GM21786 (cell line): Measurements from ENCODE around the gene RERE.
A peak's percentile ranks its signal among the peaks of the same experiment; 100 is the strongest.

ENCODE experiments used
- ATAC-seq: cut with Tn5 transposase; IDR thresholded peaks from one replicate; pipeline ENCODE4 v1.9.1; 2021; ENCODE audit not compliant: unreplicated experiment

The RERE gene

DNA sequence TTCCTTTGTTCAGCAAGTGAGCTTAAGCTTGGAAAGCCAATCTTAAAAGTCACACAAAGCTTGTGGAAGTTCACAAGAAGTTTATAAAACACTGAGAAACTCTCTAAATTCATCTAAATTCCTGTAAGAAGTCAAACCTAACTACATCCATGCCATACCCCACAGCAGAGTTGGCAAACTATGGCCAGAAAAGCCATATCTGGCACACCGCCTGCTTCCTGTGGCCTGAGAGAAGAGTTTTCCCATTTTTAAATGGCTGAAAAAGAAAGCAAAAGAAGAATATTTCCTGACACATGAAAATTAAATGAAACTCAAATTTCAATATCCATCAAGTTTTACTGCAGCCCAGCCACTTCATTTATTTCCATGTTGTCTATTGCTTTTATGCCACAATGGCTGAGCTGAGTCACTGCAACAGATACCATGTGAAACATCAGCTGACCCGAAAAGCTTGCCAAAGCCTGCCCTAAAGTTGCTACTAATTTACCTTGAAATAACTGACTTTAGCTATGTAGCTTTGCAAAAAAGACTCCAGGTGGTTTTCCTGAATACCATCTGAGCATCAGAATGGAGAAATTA is 262.4 kb downstream of the RERE start:
- ATAC-seq = no peak

DNA sequence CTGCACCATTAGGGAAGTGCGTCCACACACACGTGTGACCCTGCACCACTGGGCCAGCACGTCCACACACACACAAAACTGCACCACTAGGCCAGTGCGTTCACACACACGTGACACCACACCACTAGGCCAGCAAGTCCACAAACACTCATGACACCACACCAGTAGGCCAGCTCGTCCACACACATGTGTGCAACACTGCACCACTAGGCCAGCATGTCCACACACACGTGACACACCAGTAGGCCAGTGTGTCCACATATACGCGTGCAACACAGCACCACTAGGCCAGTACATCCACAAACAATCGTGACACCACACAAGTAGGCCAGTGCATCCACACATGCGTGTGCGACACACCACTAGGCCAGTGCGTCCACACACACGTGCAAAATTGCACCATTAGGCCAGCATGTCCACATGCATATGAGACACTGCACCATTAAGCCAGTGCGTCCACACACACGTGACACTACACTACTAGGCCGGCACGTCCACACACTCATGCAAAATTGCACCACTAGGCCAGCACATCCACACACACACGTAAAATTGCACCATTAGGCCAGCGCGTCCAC is 264.5 kb downstream of the RERE start:
- no peak for ATAC-seq

- no peak for ATAC-seq
Measured at GRCh38 chr1:8551613-8552489, 265.6 kb downstream of the RERE start.

- no peak for ATAC-seq
Measured at GRCh38 chr1:8551057-8551456, 266.4 kb downstream of the RERE start.

- no peak for ATAC-seq
Measured at GRCh38 chr1:8547791-8548190, 269.6 kb downstream of the RERE start.

- no peak for ATAC-seq
Measured at GRCh38 chr1:8545078-8545477, 272.4 kb downstream of the RERE start.

- ATAC-seq = no peak
Measured at GRCh38 chr1:8544644-8545043, 272.8 kb downstream of the RERE start.

GRCh38 chr1:8543965-8544364 is 273.5 kb downstream of the RERE start:
- ATAC-seq = no peak

- ATAC-seq = no peak
Measured at GRCh38 chr1:8541961-8542521, 275.4 kb downstream of the RERE start.

DNA sequence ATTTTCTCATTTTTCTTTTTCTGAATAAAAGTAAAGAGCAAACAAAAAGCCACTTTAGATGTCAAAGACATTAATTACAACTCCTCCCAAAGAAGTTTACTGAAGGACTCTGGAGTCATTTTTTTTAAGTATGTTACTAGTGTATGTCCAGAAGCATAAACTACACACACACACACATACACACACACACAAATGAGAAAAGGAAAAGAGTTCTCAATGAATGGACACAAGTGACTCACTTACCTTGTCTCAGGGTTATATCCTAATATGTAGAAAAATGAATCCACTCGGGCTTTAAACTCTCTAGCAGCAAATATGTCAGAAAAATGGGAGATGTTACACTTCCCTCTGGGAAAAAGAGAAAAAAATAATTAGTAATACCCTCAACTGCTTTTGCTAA is 276.5 kb downstream of the RERE start:
- no peak for ATAC-seq

- ATAC-seq = no peak
Measured at GRCh38 chr1:8540261-8540941, 277.0 kb downstream of the RERE start.

DNA sequence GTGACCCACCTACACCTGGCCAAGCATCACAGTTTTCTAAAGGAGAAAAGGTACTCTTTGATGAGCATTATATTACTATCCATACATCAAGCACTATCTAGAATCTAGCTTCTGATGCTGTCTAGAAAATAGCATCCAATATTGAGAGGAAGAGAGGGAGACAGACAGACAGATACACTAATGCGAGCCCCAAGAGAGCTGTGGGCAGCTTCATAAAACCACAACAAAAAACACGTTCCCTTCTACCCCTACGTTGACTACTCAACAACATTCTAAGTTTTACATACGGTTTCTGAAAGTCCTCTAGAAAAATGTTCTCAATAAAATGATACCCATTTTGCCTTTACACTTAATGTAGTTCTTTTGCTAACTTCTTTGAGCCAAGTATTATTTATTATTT is 277.8 kb downstream of the RERE start:
- ATAC-seq = no peak

GRCh38 chr1:8538502-8538901 is 278.9 kb downstream of the RERE start:
- ATAC-seq = no peak

DNA sequence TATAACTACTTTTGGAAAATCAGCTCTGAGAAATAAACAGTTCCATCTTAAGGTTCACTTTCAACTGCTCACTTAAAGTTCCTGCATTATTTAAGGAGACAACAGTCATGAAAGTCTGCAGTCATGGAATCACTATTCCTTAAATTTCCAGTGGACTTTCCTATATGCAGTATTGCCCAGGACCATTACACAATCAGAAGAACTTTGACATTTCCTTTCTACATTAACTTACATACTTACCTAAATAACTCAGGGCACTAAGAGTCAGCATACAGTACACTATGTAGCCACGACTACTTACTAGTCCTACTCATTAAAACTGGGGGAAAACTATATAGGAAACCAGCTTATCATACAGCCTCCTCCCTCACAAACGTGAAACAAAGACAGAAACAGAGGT is 279.4 kb downstream of the RERE start:
- ATAC-seq = no peak

DNA sequence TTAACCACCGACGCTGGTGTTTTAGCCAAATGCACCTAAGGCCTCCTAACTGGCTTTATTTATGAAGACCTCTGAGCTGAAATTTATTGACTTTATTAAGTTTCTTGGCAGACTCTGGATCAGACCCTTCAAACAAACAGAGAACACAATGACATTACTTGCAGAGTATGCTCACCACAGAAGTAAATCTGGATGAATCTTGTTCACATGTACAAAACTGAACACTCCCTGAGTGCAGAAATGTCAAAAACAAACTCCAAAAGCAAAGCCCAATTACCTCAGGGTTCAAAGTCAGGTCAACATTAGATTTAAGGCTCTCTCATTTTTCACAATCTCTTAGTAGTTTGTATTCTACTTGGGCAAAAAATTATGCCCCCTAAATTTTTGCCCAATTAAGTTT is 280.9 kb downstream of the RERE start:
- no peak for ATAC-seq

DNA sequence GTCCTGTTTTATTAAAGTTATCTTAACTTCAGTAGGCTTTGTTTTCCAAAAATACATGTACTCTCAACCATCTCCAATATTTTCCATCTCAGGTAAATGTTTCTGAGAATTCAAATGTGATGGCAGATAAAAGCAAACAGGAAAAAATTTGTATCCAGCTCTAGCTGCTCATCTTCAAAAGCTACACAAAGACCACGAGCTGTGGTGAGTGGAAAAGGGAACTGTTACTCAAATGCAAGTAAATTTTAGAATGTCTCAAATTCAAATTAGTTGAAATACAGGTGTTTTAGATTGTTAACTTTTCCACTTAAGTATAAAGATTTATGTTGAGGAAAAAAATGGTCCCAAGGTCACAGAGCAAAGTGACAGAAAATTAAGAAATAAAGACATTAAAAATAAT is 283.5 kb downstream of the RERE start:
- no peak for ATAC-seq

DNA sequence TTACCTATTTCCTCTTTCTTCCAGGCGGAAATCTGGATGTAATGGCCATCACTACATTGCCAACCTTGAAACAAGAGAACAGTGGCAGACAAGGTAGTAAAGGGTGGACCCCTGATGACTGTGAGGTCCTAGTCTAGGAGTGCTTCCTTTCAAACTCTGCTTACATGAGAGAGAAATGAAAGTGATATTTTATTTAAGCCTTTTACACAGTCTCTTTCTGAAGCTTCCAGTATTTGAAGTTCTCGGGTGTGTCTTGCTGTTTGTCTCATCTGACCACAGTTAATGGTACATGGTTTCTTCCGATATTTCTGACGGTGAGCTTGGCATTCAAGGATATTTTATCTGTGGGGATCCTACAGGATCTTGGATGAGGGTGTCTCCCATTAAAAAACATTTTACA is 284.3 kb downstream of the RERE start:
- ATAC-seq = peak; percentile 52

DNA sequence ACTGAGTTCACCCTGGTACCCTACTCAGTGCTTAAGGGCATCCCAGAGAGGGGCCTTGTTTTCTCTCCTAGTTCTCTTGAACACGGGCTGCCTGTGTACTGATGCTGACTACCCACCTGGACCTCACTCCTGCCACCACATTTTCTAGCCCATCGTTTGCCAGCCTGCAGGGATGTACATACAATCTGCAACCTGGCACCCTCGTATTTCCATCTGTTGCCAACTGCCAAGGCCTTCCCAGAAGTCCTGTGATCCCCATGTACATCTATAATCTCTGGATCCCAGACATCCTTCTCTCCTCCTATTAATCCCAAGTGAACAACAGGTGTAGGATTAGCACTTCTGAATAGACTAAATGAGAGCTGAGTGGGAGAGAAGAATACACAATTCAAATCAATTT is 287.5 kb downstream of the RERE start:
- ATAC-seq = no peak

- no peak for ATAC-seq
Measured at GRCh38 chr1:8527941-8528340, 289.5 kb downstream of the RERE start.

- ATAC-seq = peak; percentile 59
Measured at GRCh38 chr1:8525558-8526275, 291.7 kb downstream of the RERE start.

GRCh38 chr1:8525216-8525557 is 292.3 kb downstream of the RERE start:
- ATAC-seq = peak; percentile 8
